ENCODE data around the gene CDH26. TPM values are rescaled to one million over a fixed set of nuclear protein-coding genes. Genes with fewer than 3 reads are reported as not detected.

The CDH26 gene
- total RNA-seq, 1 experiment from 2014 or later: not detected

DNA sequence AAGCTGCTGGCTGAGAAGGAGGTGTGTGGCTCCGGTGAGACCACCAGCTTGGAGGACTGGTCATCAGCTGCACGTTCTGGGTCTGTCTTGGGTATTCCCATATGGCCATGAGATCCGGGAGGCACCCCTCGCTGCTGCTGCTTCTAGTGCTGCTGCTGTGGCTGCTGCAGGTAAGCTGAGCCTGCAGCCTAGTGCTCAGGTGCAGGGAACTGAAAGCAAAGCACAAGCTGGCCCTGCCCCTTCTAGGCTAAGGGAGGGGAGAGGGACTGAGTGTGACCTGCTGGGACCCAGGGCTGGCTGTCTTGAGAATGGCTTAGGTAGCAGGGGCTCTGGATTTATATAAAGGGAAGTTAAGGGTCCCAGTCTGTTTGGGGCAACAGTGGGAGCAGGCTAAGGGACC, 403 bp downstream of the CDH26 start:
- DNase-seq: no peak
- Histone ChIP-seq H3K4me3 (no peak overlapping the region), H3K36me3 (no peaks in the 10 kb centered on the region), H3K9me3 (no peaks in the 10 kb centered on the region), H3K27me3 (no peaks in the 10 kb centered on the region)

DNA sequence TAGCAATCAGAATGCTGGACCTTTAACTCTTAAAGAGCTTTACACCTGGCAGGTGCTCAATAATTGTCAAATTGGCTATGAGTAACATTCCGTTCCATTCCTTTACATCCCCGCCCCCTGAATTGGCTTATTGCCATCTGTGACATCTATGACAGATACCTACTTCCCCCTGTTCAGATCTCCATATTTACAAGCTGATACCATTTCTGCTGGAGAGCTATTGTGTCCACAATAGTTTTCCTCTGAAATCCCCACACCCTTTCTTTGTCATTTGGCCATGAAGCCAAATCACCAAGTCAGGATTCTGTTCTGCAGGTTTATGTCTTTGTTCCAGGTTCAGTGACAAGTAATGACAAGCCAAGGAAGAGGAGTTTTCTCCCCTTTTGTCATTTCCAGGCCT, 3.2 kb downstream of the CDH26 start:
- no peaks in the 10 kb centered on the region for H3K36me3 ChIP-seq
- no peak overlapping the region for H3K4me3 ChIP-seq
- no peaks in the 10 kb centered on the region for H3K27me3 ChIP-seq
- DNase-seq: no peak
- no peaks in the 10 kb centered on the region for H3K9me3 ChIP-seq

DNA sequence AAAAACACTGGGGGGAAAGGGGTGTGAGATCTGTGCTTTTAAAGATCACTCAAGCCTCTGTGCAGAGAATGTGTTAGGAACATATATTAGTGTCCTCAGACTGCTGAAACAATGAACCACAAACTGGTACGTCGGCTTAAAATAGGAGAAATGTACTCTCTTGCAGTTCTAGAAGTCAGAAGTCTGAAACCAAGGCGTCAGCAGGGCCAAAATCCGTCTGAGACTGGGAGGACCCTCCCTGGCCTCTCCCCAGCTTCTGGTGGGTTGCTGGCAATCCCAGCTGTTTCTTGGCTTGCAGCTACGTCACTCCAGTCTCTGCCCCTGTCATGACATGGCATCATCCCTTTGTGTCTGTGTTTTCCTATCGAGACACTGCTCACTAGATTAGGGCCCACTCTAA, 3.9 kb downstream of the CDH26 start:
- Histone ChIP-seq H3K4me3 (no peak overlapping the region), H3K9me3 (no peaks in the 10 kb centered on the region), H3K27me3 (no peaks in the 10 kb centered on the region), H3K36me3 (no peaks in the 10 kb centered on the region)
- no peak for DNase-seq

DNA sequence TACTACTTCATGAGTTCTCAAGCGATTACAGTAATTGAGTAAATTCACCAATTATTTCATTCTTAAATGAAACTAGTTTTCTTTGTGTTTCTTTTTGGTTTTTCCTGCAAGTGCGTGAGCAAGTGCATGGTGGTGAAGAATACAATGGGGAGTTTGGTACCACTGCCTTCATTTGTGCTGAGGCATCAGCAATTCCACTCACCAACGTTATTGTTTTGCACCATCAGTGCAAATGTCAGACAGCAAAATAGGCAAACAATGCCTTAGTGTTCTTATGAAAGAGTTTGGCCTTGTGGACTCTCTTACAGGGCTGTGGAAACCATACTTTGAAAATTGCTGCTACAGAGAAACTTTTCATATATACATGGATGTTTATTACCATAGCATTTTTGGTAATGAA, 8.2 kb downstream of the CDH26 start:
- H3K9me3 ChIP-seq: no peaks in the 10 kb centered on the region
- no peak overlapping the region for H3K4me3 ChIP-seq
- DNase-seq: no peak
- H3K27me3 ChIP-seq: no peaks in the 10 kb centered on the region
- H3K36me3 ChIP-seq: no peaks in the 10 kb centered on the region

DNA sequence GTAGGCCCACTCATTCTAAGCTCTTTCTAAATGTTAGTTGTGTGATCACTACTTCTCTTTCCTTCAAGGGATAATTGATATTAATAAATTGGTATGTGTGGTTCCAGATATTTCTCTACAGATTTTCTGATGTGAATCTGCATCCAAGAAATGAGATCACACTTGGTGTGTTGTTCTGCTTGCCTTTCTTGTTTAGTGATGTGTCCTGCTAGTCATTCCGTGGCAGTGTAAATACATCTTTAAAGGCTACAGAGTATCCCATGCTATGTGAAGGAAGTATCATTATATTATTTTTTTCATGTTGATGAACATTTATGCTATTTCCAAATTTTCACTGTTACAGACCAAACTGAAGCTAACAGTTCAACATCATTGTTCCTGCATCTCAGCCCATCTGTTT, 13.2 kb downstream of the CDH26 start:
- Histone ChIP-seq H3K27me3 (no peaks in the 10 kb centered on the region), H3K9me3 (no peaks in the 10 kb centered on the region), H3K4me3 (no peak overlapping the region), H3K36me3 (no peaks in the 10 kb centered on the region)
- no peak for DNase-seq

DNA sequence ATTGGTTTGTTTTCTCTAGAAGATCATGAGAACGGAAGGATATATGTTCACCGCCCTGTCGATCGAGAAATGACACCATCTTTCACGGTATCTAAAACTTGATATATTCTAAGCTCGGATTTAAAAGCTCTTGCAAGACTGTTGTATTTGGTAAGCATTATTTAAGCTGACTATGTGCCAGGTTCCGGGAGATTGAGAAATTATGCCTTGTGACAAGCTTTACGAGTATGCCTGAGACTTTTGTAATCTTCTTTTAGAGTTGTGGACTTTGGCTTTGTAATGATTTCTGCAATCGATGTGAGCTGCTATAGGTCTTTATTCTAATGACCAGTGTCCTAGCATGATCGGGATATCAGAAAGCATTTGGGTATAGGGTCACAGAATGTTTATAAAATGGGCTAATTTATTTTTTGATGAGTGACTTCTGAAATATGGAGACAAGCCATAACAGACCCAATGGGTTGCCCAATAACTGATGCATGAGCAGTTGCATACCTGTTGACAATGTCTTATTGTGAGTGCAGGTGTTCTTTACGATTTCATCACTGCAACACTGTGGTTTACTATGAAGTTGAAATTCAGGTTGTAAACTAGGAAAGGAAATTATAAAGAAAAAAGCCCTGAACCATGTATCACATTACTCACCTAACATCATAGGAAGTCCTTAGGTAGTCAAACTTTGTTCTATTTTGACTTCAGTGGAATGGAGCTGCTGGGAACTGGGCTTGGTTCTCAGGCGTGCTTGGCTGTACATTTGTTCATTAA, 14.0 kb downstream of the CDH26 start:
- Histone ChIP-seq H3K4me3 (no peak overlapping the region), H3K27me3 (no peaks in the 10 kb centered on the region), H3K9me3 (no peaks in the 10 kb centered on the region), H3K36me3 (no peaks in the 10 kb centered on the region)
- no peak for DNase-seq

DNA sequence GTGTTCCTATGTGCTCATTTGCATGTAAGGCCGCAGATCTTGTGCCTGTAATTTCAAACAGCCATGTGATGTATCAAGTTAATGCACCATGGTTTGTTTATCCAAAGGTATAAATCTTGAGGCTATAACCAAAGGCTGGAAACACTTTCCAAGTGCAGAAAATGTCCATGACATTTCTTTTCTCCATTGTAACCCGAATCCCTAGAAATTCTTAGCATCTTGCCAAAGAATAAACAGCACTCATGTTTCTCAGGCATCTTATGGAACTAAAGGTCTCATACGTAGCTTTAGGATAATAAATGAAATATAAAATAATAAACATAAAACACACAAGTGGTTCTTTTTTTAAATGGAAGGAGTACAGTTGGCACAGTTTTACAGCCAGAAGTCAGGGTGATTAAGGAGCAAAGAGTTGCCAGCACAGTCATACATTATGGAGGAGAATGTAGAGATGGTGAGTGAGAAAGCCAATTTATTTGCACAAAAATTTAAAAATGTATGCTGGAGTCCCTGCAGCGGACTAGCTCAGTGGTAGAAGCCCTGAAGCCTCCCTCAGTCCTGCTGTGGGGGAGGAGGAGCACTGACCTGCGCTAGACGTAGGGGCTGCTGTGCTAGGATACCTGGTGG, 18.0 kb downstream of the CDH26 start:
- no peaks in the 10 kb centered on the region for H3K9me3 ChIP-seq
- no peak overlapping the region for H3K4me3 ChIP-seq
- H3K27me3 ChIP-seq: no peaks in the 10 kb centered on the region
- H3K36me3 ChIP-seq: no peaks in the 10 kb centered on the region
- DNase-seq: no peak

DNA sequence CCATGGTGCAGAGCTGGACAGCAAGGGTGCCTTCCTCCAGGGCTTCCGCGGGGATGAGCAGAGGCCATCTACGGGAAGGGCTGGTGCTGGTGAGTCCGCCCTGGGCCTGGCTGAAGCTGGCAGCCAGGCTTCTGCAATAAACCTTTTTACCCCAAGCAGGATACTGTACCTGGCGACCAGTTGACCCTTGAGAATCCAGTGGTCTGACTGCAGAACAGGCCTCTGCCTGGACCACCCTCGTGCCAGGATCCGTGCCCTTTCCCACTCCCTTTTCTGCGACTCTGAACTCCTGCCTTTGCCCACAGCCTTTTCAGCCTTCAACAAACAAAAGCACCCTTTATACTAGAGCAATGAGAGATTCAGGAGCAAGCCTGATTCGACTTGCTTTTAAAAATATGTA, 18.9 kb downstream of the CDH26 start:
- DNase-seq: no peak
- H3K4me3 ChIP-seq: no peak overlapping the region
- H3K9me3 ChIP-seq: no peaks in the 10 kb centered on the region
- no peaks in the 10 kb centered on the region for H3K27me3 ChIP-seq
- H3K36me3 ChIP-seq: no peaks in the 10 kb centered on the region

DNA sequence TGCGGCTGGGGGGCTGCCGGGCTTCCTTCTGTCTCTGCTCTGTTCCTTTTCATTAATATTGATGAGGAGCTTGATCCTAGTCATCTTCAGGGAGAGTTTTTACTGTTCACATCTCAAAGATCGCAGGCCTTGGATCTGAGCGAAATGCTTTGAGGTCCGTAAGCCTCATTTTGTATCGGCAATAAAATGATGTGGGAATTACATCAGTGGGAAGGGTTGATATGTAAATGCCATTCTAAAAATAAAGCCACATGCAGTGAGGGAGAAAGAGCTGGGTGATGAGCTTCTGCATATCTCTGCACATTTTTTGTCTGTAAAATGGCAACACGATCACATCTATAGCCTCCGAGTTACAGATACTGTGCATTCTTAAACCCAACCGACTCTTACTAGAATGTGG, 24.9 kb downstream of the CDH26 start:
- H3K36me3 ChIP-seq: no peaks in the 10 kb centered on the region
- no peaks in the 10 kb centered on the region for H3K27me3 ChIP-seq
- no peak for DNase-seq
- H3K9me3 ChIP-seq: no peaks in the 10 kb centered on the region
- H3K4me3 ChIP-seq: no peak overlapping the region

DNA sequence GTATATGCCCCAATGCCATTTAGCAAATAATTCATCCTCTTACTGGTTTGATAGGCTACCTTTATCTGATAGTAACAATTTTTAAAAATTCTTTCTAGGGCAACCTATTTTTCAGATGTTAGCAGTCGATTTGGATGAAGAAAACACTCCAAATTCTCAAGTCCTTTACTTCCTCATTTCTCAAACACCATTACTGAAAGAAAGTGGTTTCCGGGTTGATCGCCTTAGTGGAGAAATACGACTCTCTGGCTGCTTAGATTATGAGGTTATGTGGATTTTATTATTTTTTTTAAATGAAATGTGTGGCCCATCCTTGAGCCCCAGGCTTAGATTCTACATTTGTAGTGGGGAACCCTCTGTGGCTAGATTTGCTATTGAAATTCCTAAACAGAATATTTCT, 26.3 kb downstream of the CDH26 start:
- Histone ChIP-seq H3K36me3 (no peaks in the 10 kb centered on the region), H3K9me3 (no peaks in the 10 kb centered on the region), H3K4me3 (no peak overlapping the region), H3K27me3 (no peaks in the 10 kb centered on the region)
- no peak for DNase-seq

DNA sequence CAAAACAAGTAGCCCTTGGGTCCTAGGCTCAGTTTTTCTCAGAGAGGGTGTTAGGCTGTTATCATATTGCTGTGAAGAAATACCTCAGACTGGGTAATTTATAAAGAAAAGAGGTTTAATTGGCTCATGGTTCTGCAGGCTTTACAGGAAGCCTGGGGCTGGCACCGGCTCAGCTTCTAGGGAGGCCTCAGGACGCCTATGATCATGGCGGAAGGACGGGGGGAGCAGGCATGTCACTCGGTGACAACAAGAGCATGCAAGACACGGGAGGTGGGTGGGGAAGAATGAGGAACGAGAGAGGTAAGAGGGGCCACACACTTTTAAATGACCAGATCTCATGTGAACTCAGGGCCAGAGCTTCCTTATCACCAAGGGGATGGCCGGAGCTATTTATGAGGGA, 26.9 kb downstream of the CDH26 start:
- no peaks in the 10 kb centered on the region for H3K9me3 ChIP-seq
- no peak overlapping the region for H3K4me3 ChIP-seq
- H3K27me3 ChIP-seq: no peaks in the 10 kb centered on the region
- no peak for DNase-seq
- no peaks in the 10 kb centered on the region for H3K36me3 ChIP-seq

DNA sequence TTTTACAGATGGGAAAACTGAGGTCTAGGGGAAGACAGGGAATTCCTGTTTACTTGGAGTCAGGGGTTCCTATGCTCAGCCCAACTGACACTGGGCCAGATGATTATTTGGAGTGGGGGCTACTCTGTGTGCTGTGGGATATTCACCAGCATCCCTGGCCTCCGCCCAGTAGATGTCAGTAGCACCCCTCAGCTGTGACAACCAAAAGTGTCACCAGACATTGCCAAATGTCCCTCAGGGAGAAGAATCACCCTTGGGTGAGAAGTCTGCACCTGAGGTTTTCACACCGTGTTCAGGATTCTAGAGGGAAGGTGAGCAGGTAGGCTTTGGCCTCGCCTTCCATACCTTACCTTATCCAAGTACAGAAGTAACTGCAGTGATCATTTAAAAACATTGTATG, 27.6 kb downstream of the CDH26 start:
- Histone ChIP-seq H3K36me3 (no peaks in the 10 kb centered on the region), H3K4me3 (no peak overlapping the region), H3K9me3 (no peaks in the 10 kb centered on the region), H3K27me3 (no peaks in the 10 kb centered on the region)
- no peak for DNase-seq

DNA sequence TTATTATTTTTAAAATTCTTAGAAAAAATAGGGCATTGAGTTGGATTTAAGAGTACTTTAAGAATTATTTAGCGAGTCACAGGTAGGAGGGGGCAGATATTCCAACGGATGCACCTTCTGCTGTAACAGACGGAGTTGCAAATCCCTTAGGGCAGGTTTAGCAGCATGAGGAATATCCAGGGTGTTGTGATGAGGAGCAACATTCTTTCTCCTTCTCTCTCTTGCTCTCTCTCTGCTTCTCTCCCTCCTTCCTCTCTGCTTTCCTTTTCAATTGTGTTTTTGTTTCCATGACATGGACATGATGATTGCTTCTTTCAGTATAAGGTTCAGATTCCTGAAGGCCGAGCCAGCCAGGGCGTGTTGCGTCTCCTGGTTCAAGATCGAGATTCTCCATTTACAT, 28.9 kb downstream of the CDH26 start:
- Histone ChIP-seq H3K9me3 (no peaks in the 10 kb centered on the region), H3K36me3 (no peaks in the 10 kb centered on the region)
- DNase-seq: no peak

DNA sequence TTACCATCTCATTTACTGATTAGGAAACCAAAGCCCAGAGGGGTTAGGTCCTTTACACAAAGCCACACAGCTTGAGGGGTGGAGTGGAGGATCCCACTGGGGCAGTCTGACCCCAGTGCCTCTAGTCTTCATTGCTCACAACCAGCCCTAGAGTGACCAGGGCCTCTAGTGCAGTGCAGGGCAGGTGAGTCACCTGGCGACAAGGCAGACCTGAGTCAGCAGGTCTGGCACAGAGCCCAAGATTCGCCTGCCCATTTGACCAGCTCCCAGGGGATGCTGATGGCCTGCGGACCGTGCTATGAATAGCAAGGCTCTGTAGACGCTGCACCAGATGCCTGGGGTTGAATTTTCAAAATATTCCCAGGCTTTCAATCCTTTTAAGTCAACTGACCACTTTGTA, 29.9 kb downstream of the CDH26 start:
- H3K9me3 ChIP-seq: no peaks in the 10 kb centered on the region
- H3K4me3 ChIP-seq: no peak overlapping the region
- DNase-seq: peak; percentile 27
- no peaks in the 10 kb centered on the region for H3K36me3 ChIP-seq
- H3K27me3 ChIP-seq: no peaks in the 10 kb centered on the region; the same call in 1 of the 2 replicates

More for the DNA sequence above, 28.9 kb downstream of the CDH26 start:
- H3K27me3 ChIP-seq: no peaks in the 10 kb centered on the region
- H3K4me3 ChIP-seq: no peak overlapping the region

DNA sequence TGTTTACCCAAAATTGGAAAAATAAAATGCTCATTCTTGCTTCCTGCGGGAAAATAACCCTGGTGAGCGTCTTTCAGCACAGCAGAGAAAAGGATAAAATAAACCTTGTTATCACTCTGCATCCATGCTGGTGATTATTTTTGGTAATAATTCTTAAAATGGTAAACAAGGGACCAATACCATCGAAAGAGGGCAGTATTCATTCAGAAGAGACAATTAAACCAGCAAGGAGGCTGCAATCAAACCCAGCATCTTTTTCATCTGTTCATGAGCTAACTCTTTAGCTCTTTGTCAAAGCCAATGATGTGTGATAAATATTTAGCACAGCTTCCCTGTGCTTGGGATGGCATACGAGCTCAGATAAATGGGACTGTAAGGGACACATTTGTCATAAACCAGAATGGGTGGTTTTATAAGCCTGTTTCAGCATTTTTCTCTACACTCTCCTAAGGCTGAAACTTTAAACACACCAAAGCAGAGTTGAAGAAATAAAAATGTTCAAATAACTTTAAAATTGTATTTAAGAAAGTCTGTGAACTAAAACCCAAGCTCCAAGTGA, 34.4 kb downstream of the CDH26 start:
- no peak for DNase-seq
- Histone ChIP-seq H3K9me3 (no peaks in the 10 kb centered on the region), H3K4me3 (no peak overlapping the region), H3K27me3 (no peaks in the 10 kb centered on the region; the same call in 1 of the 2 replicates), H3K36me3 (no peaks in the 10 kb centered on the region)

DNA sequence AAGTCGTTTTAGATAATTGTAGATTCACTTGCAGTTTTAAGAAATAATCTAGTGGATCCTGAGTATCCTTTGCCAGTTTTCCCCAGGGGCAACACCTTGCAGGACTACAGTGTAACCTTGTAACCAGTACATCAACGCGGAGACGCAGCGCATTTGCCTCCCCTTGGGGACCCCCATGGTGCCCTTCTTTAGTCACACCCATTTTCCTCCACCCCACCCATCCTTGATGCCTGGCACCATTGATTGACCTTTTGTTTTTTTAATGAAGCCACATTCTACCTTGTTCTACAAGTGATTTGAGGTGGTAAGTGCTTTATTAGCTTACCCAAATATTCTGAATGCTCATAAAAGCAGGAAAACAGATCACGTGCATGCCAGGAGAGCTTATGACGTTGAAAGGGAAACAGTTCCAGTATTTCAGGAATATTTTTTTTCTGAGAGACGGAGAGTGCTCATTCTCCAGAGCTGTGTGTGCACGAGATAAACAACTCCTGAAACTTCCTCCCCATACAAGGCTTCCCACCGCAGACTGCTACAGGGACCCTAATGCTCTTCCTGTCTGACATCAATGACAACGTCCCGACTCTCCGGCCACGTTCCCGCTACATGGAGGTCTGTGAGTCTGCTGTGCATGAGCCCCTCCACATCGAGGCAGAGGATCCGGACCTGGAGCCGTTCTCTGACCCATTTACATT, 35.7 kb downstream of the CDH26 start:
- Histone ChIP-seq H3K27me3 (no peaks in the 10 kb centered on the region; the same call in 1 of the 2 replicates), H3K9me3 (no peaks in the 10 kb centered on the region), H3K4me3 (no peak overlapping the region), H3K36me3 (no peaks in the 10 kb centered on the region)
- no peak for DNase-seq

DNA sequence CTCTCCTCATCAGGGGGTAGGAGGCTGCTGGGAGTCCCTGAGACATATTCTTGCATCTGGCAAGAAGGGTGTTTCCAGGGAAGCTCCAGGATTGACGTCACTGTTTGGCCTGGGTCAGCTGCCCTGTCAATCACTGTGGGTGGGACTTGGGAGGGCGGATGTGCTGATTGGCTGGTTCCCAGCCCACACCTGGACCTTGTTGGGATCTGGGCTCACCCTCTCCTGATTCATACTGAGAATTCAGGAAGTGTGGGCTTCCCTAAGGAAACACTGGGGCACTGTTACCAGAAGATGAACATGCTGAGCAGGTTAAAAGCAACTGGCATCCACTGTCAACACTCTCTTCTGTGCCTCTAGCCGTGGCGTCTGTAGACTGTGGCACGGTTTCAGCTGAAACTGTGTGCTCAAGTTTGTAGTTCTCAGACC, 36.5 kb downstream of the CDH26 start:
- Histone ChIP-seq H3K27me3 (no peaks in the 10 kb centered on the region; the same call in 1 of the 2 replicates), H3K4me3 (no peak overlapping the region), H3K36me3 (no peaks in the 10 kb centered on the region), H3K9me3 (no peaks in the 10 kb centered on the region)
- peak; percentile 58 for DNase-seq

Measured in MG63 (cell line).